Spleen (tissue), 11 donors: ENCODE measurements around the gene IGFALS. TPM values are rescaled to one million over a fixed set of nuclear protein-coding genes. Genes with fewer than 3 reads are reported as not detected.
A peak's percentile ranks its signal among the peaks of the same experiment; 100 is the strongest.

Source experiments
- DNase-seq: peaks from one replicate; pipeline ENCODE4 v3.0.0-alpha.2; 2020
- H3K27ac ChIP-seq, 8 donors: fragments of 200-600 bp; sonication (generic) in 7 of 8; 1 replicate in 4 of 8; 2 replicates in 4 of 8; pipeline versions ENCODE4 v1.5.0 to v1.8.0; 2016 to 2021; ENCODE audit warnings: inconsistent platforms in 4 of 8, mild to moderate bottlenecking in 4 of 8, moderate library complexity in 1 of 8
- H3K27me3 ChIP-seq, 7 donors: fragments of 200-600 bp; sonication (generic) in 6 of 7; replicated peaks in 1 of 7; 1 replicate in 4 of 7; 2 replicates in 3 of 7; pipeline versions ENCODE4 v1.5.0 to v1.8.0; 2016 to 2021; ENCODE audit warnings: inconsistent platforms in 3 of 7, mild to moderate bottlenecking in 1 of 7
- H3K36me3 ChIP-seq, 6 donors: fragments of 200-600 bp; sonication (generic) in 5 of 6; 1 replicate in 4 of 6; 2 replicates in 2 of 6; pipeline versions ENCODE4 v1.5.0 to v1.8.0; 2016 to 2021; ENCODE audit warnings: inconsistent platforms in 2 of 6
- H3K4me1 ChIP-seq, 6 donors: fragments of 200-600 bp; sonication (generic) in 5 of 6; 1 replicate in 3 of 6; 2 replicates in 3 of 6; pipeline versions ENCODE4 v1.5.0 to v1.8.0; 2016 to 2021; ENCODE audit warnings: inconsistent platforms in 3 of 6
- H3K4me3 ChIP-seq, 8 donors: fragments of 200-600 bp; sonication (generic) in 7 of 8; 1 replicate in 4 of 8; 2 replicates in 4 of 8; pipeline versions ENCODE4 v1.5.0 to v1.8.0; 2016 to 2021; ENCODE audit warnings: inconsistent platforms in 4 of 8, mild to moderate bottlenecking in 4 of 8, moderate library complexity in 2 of 8
- H3K9me3 ChIP-seq, 8 donors: fragments of 200-600 bp; sonication (generic) in 7 of 8; 1 replicate in 4 of 8; 2 replicates in 4 of 8; pipeline versions ENCODE4 v1.5.0 to v1.8.0; 2016 to 2021; ENCODE audit warnings: inconsistent platforms in 4 of 8
- CTCF ChIP-seq, 11 experiments: fragments of 200-600 bp in 7 of 11; fragments of 450-650 bp in 4 of 11; sonication (generic) in 4 of 11; IDR thresholded peaks in 8 of 11; conservative IDR thresholded peaks in 3 of 11; 1 replicate in 7 of 11; 2 replicates in 4 of 11; pipeline versions ENCODE4 v1.4.0 to v1.8.0; 2016 to 2021; ENCODE audit warnings: antibody characterized with exemption in 11 of 11, inconsistent platforms in 4 of 11, mild to moderate bottlenecking in 1 of 11
- POLR2A ChIP-seq, 3 donors: fragments of 450-650 bp; IDR thresholded peaks; one replicate each; pipeline ENCODE4 v1.5.1; 2017; ENCODE audit warnings: antibody characterized with exemption in 3 of 3, mild to moderate bottlenecking in 1 of 3
- POLR2AphosphoS5 ChIP-seq, 3 donors: sonication (generic); formaldehyde crosslinking; IDR thresholded peaks; one replicate each; pipeline ENCODE4 v1.5.1; 2017; ENCODE audit warnings: antibody characterized with exemption in 3 of 3
- WGBS, 5 donors: extraction: QIAGEN DNeasy Blood & Tissue Kit in 3 of 5; methylation state at CpG; one replicate each; pipeline versions ENCODE4 v1.1.5 to v1.1.7; 2013 to 2018; 5-methylcytosine and 5-hydroxymethylcytosine counted together
- intact Hi-C: fragments of 100-400 bp; cut with DNase I; formaldehyde crosslinking; loops from one replicate; pipeline ENCODE4 v1.15.0; 2023; ENCODE audit warnings: low total_unique reads
- polyA plus RNA-seq, 3 donors: library from polyadenylated mRNA; stranded (reverse); fragments of 200-250 nt; gene quantifications; one replicate each; pipeline ENCODE4 v1.2.1, GENCODE V29; 2013
- total RNA-seq, 7 donors: library from RNA; depleted of rRNA in 3 of 7; stranded (reverse); fragments of >200 nt in 3 of 7; fragmentation: NEBNext Ultra II Directional in 4 of 7; extraction: Animal tissue kit (Norgen Biotek cat#: 25700) in 4 of 7; gene quantifications; one replicate each; pipeline versions ENCODE4 v1.1.0 to v1.2.1, GENCODE V29; 2016 to 2021
- donor health status: healthy with polysubstance abuse.
- donor health status: DM: no; HTN: no; CAD: no; lungs with moderate emphysema.
- donor health status: DM: no; HTN: no; CAD: no.
- donor health status: Bipolar disorder and iron deficiency.
- donor health status: healthy.
- donor health status: DM: no; HTN: no; CAD: no.
- donor health status: DM: yes; HTN: yes; CAD: no.

The IGFALS gene
- total and polyA plus RNA-seq, 10 donors = 0.14 to 0.63 (median 0.29) TPM; not detected in 2

- peaks cover 21 to 34% (median 32%) of the 10 kb centered on the region in 6 donors for H3K4me1 ChIP-seq
- intact Hi-C loops = no loop called here
- peak; percentile 38 for DNase-seq
- no peak overlapping the region for H3K27ac ChIP-seq
- H3K4me3 ChIP-seq = no peak overlapping the region
- H3K27me3 ChIP-seq = no peaks in the 10 kb centered on the region
- TF ChIP-seq POLR2A (IDR thresholded peaks at IDR 0.05) (no peak), POLR2AphosphoS5 (IDR thresholded peaks at IDR 0.05) (no peak), CTCF (IDR thresholded peaks at IDR 0.05 in 8 of 11, conservative IDR thresholded peaks at IDR 0.05 in 3 of 11) (no peak)
- H3K9me3 ChIP-seq = no peaks in the 10 kb centered on the region
- peaks cover 0 to 23% (median 7%) of the 10 kb centered on the region in 6 donors for H3K36me3 ChIP-seq
- 86 to 94% (median 88%) methylated on average over 16 to 19 of the region's 19 CpGs for WGBS, 5 donors
Measured at GRCh38 chr16:1831186-1832075, 37.9 kb upstream of the IGFALS start.

GRCh38 chr16:1830213-1830612 is 36.7 kb upstream of the IGFALS start:
- Histone ChIP-seq H3K27me3 (no peaks in the 10 kb centered on the region), H3K9me3 (no peaks in the 10 kb centered on the region), H3K4me1 (peaks cover 27 to 43% (median 39%) of the 10 kb centered on the region in 6 donors), H3K4me3 (no peak overlapping the region), H3K27ac (no peak overlapping the region), H3K36me3 (peaks cover 0 to 23% (median 7%) of the 10 kb centered on the region in 6 donors)
- TF ChIP-seq CTCF (IDR thresholded peaks at IDR 0.05 in 8 of 11, conservative IDR thresholded peaks at IDR 0.05 in 3 of 11) (no peak), POLR2A (IDR thresholded peaks at IDR 0.05) (no peak), POLR2AphosphoS5 (IDR thresholded peaks at IDR 0.05) (no peak)
- WGBS, 5 donors = 71 to 90% (median 86%) methylated on average over 3 of the region's 3 CpGs
- intact Hi-C loops = no loop called here
- no peak for DNase-seq

- H3K27me3 ChIP-seq = no peaks in the 10 kb centered on the region
- WGBS, 5 donors = 75 to 85% (median 81%) methylated on average over 11 of the region's 11 CpGs
- peaks cover 31 to 56% (median 52%) of the 10 kb centered on the region in 6 donors for H3K4me1 ChIP-seq
- H3K4me3 ChIP-seq = peak overlapping the region in 1 of 8 donors; percentile 99
- H3K27ac ChIP-seq = no peak overlapping the region
- no peaks in the 10 kb centered on the region for H3K9me3 ChIP-seq
- no peak for DNase-seq
- H3K36me3 ChIP-seq = peaks cover 0 to 23% (median 7%) of the 10 kb centered on the region in 6 donors
- intact Hi-C loops = no loop called here
- TF ChIP-seq CTCF (IDR thresholded peaks at IDR 0.05 in 8 of 11, conservative IDR thresholded peaks at IDR 0.05 in 3 of 11) = no peak
- no peak for TF ChIP-seq POLR2AphosphoS5 (IDR thresholded peaks at IDR 0.05)
- TF ChIP-seq POLR2A (IDR thresholded peaks at IDR 0.05) = no peak
Measured at GRCh38 chr16:1828645-1829410, 35.3 kb upstream of the IGFALS start.
